ENCODE measurements around the gene AP5M1.

The AP5M1 gene

DNA sequence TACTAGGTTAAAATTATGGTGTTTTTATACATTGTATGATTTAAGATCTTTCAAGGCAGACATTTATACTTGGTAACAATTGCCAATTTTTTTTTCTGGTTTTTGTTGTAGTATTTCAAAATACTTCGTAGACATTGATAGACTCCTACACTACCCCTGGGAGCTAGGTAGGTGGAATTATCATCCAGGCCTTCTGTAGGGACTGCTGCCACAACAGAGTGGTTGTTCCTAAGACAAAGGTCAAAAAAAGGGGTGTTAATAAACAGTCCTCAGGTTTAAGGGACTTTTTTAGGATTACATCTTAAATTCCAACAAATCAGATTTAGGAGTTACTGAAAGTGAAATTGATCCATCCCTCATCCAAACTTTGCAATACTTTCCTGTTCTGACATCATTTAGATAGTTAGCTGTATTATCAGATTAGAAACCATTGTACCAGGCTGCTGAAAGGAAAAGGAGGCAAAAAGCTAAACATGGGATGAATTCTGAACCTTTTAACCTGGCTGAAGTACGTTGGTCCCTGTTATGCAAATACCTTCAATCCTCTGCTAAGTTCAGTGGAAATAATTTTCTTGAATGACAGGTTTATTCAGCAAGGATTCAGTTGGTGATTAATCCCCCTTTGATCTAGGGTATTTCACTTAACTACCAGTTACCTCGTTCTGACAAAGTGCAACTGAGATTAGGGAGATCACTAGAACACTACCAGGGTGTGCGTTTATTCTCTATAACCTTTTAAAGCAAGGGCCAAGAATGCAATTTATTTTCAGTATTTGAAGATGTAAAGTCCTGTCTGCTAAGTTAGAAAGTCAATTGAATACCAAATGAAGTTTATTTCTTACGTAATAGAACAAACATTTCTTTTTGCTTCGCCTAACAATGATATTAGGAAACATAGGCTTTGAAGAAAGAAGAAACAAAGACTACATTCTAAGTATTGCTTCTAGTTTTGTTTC lies 23.2 kb downstream of the AP5M1 start:
- no peak overlapping the region for H3K4me3 ChIP-seq (ENCODE audit: low read length)
- TF ChIP-seq, protein P1, sequence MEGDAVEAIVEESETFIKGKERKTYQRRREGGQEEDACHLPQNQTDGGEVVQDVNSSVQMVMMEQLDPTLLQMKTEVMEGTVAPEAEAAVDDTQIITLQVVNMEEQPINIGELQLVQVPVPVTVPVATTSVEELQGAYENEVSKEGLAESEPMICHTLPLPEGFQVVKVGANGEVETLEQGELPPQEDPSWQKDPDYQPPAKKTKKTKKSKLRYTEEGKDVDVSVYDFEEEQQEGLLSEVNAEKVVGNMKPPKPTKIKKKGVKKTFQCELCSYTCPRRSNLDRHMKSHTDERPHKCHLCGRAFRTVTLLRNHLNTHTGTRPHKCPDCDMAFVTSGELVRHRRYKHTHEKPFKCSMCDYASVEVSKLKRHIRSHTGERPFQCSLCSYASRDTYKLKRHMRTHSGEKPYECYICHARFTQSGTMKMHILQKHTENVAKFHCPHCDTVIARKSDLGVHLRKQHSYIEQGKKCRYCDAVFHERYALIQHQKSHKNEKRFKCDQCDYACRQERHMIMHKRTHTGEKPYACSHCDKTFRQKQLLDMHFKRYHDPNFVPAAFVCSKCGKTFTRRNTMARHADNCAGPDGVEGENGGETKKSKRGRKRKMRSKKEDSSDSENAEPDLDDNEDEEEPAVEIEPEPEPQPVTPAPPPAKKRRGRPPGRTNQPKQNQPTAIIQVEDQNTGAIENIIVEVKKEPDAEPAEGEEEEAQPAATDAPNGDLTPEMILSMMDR (conservative IDR thresholded peaks at IDR 0.05; ENCODE audit: low read depth, low read length), result no peak
- DNase-seq (ENCODE audit: low read depth), result peak; percentile 36

DNA sequence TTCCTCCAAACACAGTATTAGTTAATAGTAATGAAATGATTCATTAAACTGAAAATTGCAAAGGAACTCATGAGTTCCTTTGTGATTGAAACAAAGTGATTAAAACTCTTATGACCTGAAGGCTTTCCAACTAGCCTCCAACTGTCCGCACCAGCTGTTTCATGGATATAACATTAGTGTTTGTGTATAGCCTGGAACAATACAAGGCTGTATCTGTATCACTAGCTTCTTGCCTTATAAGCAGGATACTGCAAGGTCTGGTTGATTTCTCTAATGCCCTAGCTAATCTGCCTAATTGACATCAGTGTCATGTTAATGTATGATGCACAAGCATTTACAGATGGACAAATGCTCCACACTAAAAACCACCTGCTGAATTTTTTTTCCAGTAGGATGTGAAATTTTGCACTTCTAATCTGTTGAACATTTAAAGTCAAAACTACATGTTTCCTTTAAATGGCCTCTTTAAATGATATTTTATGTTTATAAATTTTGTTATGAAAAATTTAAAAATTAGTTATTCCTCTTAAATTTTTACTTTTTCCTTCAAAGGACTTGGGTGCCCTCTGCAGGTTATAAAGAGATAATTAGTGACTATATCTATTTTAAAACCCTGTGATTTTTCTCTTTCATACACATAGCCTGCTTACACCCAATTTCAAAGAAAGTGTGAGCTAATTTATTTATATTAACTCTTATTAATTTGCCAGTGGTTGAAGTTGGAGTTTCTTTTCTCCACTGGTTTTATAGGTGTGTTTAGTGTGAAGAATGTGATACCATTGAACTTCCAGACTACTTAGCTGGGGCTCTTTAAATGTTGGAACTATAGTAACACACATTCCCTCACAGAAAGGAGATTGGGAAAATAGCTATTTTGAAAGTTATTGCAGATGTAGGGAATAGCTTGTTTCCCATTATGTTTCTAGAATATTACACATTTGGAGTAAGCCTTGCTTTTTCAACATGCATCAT lies 25.4 kb downstream of the AP5M1 start:
- no peak for DNase-seq (ENCODE audit: low read depth)

DNA sequence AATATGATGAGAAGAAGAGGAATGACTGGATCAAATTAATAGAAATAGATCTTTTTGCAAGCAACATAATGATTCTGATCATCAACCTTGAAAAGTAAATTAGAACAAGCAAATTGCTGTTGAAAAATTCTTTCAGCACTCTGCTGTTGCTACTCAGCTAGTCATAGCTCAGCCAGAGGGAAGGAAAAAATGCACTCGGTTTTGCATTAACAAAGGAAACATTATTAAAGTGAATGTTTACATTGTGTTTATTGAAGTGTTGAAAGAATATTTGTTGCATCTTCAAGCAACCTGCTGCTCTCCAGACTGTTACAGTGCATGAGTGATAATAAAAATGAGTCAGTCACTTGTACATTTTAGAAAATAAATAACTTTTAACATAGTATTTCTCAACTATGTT lies 26.5 kb downstream of the AP5M1 start:
- DNase-seq (ENCODE audit: low read depth), result no peak
- TF ChIP-seq, protein P1 (conservative IDR thresholded peaks at IDR 0.05; ENCODE audit: low read depth, low read length), result no peak

More for the DNA sequence above, 25.4 kb downstream of the AP5M1 start:
- H3K4me3 ChIP-seq (ENCODE audit: low read length), result no peak overlapping the region
- TF ChIP-seq, protein P1 (conservative IDR thresholded peaks at IDR 0.05; ENCODE audit: low read depth, low read length), result peak; percentile 18

DNA sequence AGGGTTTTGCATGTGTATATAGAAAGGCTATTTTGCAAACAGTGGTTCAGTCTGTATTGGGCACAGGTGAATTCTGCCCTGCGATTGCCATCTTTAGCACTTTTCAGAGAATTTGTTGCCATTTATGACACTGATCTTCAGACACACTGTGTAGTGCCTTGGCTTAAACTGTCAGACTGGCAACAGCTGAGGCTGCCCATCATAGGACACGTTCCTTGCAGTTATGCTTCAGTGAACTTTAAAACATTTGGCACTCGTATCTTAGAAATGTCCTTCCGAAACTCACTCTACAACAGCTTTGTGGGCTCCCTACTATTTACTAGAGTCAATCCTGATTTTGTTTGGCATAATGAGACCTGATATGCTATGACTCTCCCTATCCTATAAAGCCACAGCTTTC lies 29.1 kb downstream of the AP5M1 start:
- TF ChIP-seq, protein P1 (conservative IDR thresholded peaks at IDR 0.05; ENCODE audit: low read depth, low read length), result no peak
- no peak for DNase-seq (ENCODE audit: low read depth)

More for the DNA sequence above, 26.5 kb downstream of the AP5M1 start:
- no peak overlapping the region for H3K4me3 ChIP-seq (ENCODE audit: low read length)

DNA sequence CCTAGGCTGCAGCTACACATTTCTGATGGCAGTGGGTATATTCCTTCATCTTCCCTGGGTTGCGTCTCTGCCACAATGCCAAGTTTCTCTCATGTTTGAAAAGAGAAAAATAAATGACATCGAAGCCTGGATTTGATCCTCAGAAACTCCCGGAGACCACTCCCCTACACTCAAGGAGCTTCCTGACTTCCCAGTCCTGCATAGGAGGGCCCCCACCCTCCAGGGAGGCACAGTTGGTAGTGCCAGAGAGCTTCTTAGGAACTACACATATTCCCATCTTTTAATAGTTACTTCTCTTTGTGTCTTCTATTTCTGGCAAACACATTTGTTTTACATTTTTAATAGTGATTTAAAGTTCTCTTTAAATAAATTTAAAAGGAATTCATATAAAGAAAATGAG lies 30.7 kb downstream of the AP5M1 start:
- H3K4me3 ChIP-seq (ENCODE audit: low read length), result no peak overlapping the region
- TF ChIP-seq, protein P1 (conservative IDR thresholded peaks at IDR 0.05; ENCODE audit: low read depth, low read length), result no peak
- no peak for DNase-seq (ENCODE audit: low read depth)

More for the DNA sequence above, 29.1 kb downstream of the AP5M1 start:
- H3K4me3 ChIP-seq (ENCODE audit: low read length), result no peak overlapping the region

DNA sequence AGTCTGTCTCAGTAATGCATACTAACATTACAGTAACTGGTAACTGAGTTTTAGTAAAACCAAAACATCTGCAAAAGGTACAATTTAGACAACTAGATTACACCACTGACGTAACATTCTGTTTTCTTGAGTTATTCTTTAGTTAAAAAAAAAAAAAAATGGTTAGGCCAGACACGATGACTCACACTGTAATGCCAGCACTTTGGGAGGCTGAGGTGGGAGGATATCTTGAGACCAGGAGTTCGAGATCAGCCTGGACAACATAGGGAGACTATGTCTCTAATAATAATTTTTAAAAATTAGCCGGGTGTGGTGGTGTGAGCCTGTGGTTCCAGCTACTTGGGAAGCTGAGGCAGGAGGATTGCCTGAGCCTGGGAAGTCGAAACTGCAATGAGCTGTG lies 34.1 kb downstream of the AP5M1 start:
- DNase-seq (ENCODE audit: low read depth), result no peak
- no peak overlapping the region for H3K4me3 ChIP-seq (ENCODE audit: low read length)
- TF ChIP-seq, protein P1 (conservative IDR thresholded peaks at IDR 0.05; ENCODE audit: low read depth, low read length), result no peak

All from retinal pigment epithelial cell (primary cell).